22Rv1 (cell line): Measurements from ENCODE around the gene MAPK9.

Experiments used
- H3K27ac ChIP-seq: fragments of 450-650 bp; 2 replicates; pipeline ENCODE4 v1.5.1; 2017
- CTCF ChIP-seq: fragments of 450-650 bp; IDR thresholded peaks from 2 replicates; pipeline ENCODE4 v1.5.1; 2017; ENCODE audit warnings: mild to moderate bottlenecking
- ZFX ChIP-seq: fragments of 450-650 bp; IDR thresholded peaks from 2 replicates; pipeline ENCODE4 v1.6.1; 2017; ENCODE audit warnings: antibody characterized with exemption, borderline replicate concordance

The MAPK9 gene

GRCh38 chr5:180323941-180324600 lies 32.2 kb upstream of the MAPK9 start:
- H3K27ac ChIP-seq: no peak overlapping the region
- no peak for TF ChIP-seq ZFX
- no peak for TF ChIP-seq CTCF

GRCh38 chr5:180323160-180323559 lies 31.3 kb upstream of the MAPK9 start:
- TF ChIP-seq ZFX: no peak
- no peak for TF ChIP-seq CTCF
- H3K27ac ChIP-seq: no peak overlapping the region

GRCh38 chr5:180318456-180319089 lies 26.7 kb upstream of the MAPK9 start:
- TF ChIP-seq ZFX: no peak
- TF ChIP-seq CTCF: no peak
- no peak overlapping the region for H3K27ac ChIP-seq

- no peak overlapping the region for H3K27ac ChIP-seq
- TF ChIP-seq ZFX (no peak), CTCF (no peak)
These were observed 24.7 kb upstream of the MAPK9 start for GRCh38 chr5:180316586-180316985.

GRCh38 chr5:180315762-180316212 lies 23.9 kb upstream of the MAPK9 start:
- TF ChIP-seq CTCF (peak; percentile 92), ZFX (no peak)
- no peak overlapping the region for H3K27ac ChIP-seq

- no peak overlapping the region for H3K27ac ChIP-seq
- TF ChIP-seq CTCF: no peak
These were observed 22.0 kb upstream of the MAPK9 start for GRCh38 chr5:180313677-180314505.

GRCh38 chr5:180311216-180311615 lies 19.3 kb upstream of the MAPK9 start:
- TF ChIP-seq CTCF (no peak), ZFX (no peak)
- H3K27ac ChIP-seq: no peak overlapping the region
